ENCODE data around the gene ABO. TPM values are rescaled to one million over a fixed set of nuclear protein-coding genes. Genes with fewer than 3 reads are reported as not detected.

ABO gene
- total RNA-seq, 1 experiment from 2014 or later: 1.2 TPM

DNA sequence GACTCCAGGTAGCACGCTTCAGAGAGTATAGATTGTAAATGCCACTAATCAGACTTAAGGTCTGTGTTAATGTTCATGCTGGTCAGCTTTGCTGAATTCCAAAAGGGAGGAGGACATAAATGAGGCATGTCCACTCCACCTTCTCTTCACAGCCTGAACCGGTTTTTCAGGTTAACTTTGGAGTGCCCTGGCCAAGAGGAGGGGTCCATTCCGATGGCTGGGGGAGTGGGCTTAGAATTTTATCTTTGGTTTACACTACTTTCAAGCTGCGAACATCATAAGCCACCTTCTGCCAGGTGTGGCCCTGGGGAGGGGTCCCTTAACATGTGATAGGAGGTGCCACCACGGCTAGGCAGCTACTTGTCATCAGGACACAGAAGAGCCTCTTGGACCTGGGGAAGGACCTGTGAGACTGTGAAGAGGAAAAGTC is 24.2 kb downstream of the ABO start:
- Histone ChIP-seq H3K27ac (ENCODE audit: low read depth, low read length) (no peak overlapping the region), H3K9me3 (ENCODE audit: control insufficient read depth in 1 of 2, insufficient read depth in 1 of 2, low read depth in 1 of 2, low read length in 2 of 2) (no peaks in the 10 kb centered on the region), H3K36me3 (ENCODE audit: control insufficient read depth in 1 of 2, insufficient read depth in 2 of 2, low read length in 2 of 2) (no peaks in the 10 kb centered on the region), H3K79me2 (ENCODE audit: insufficient read depth, low read length) (no peaks in the 10 kb centered on the region), H3K4me3 (replicated peaks in 1 of 2; ENCODE audit: low read depth in 1 of 2, low read length in 2 of 2) (no peak overlapping the region), H3K9ac (ENCODE audit: low read length) (no peak overlapping the region), H3K4me1 (ENCODE audit: control insufficient read depth in 1 of 2, insufficient read depth in 2 of 2, low read length in 2 of 2) (peaks cover 31 to 36% of the 10 kb centered on the region in 2 experiments), H3K4me2 (ENCODE audit: low read length) (peak overlapping the region; percentile 55), H2AFZ (ENCODE audit: low read depth, low read length, poor library complexity, severe bottlenecking) (no peak overlapping the region), H3K27me3 (ENCODE audit: insufficient read depth, low read length) (no peaks in the 10 kb centered on the region), H3K9me2 (ENCODE audit: insufficient read depth) (no peaks in the 10 kb centered on the region), H4K20me1 (ENCODE audit: insufficient read depth) (no peaks in the 10 kb centered on the region)
- no peak for ATAC-seq
- CTCF ChIA-PET: interaction anchor here (0.9 kb wide), 1 partner anchor 12 kb away, joined by 4 read pairs; no protein-coding TSS in a partner anchor
- RAD21 ChIA-PET (ENCODE audit: low non-redundant PET in 1 of 2, low total read pairs in 2 of 2, uncharacterized antibody in 2 of 2, unreplicated experiment in 2 of 2): no interaction called here
- peak; percentile 57 for TF ChIP-seq SP1 (IDR thresholded peaks at IDR 0.05; ENCODE audit: low read depth)
- no peak for TF ChIP-seq ZNF274 (IDR thresholded peaks at IDR 0.05; ENCODE audit: low read depth, low read length)
- TF ChIP-seq, protein P1, sequence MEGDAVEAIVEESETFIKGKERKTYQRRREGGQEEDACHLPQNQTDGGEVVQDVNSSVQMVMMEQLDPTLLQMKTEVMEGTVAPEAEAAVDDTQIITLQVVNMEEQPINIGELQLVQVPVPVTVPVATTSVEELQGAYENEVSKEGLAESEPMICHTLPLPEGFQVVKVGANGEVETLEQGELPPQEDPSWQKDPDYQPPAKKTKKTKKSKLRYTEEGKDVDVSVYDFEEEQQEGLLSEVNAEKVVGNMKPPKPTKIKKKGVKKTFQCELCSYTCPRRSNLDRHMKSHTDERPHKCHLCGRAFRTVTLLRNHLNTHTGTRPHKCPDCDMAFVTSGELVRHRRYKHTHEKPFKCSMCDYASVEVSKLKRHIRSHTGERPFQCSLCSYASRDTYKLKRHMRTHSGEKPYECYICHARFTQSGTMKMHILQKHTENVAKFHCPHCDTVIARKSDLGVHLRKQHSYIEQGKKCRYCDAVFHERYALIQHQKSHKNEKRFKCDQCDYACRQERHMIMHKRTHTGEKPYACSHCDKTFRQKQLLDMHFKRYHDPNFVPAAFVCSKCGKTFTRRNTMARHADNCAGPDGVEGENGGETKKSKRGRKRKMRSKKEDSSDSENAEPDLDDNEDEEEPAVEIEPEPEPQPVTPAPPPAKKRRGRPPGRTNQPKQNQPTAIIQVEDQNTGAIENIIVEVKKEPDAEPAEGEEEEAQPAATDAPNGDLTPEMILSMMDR (IDR thresholded peaks at IDR 0.05 in 2 of 3, conservative IDR thresholded peaks at IDR 0.05 in 1 of 3; ENCODE audit: borderline replicate concordance in 1 of 3, insufficient read depth in 1 of 3, low read depth in 2 of 3, low read length in 2 of 3): no peak
- TF ChIP-seq EZH2phosphoT487 (IDR thresholded peaks at IDR 0.05; ENCODE audit: borderline replicate concordance): no peak
- TF ChIP-seq ZFX (IDR thresholded peaks at IDR 0.05): no peak
- TF ChIP-seq REST (IDR thresholded peaks at IDR 0.05; ENCODE audit: low read depth): no peak
- no peak for TF ChIP-seq CBX3 (IDR thresholded peaks at IDR 0.05; ENCODE audit: low read depth)
- TF ChIP-seq, protein P2, sequence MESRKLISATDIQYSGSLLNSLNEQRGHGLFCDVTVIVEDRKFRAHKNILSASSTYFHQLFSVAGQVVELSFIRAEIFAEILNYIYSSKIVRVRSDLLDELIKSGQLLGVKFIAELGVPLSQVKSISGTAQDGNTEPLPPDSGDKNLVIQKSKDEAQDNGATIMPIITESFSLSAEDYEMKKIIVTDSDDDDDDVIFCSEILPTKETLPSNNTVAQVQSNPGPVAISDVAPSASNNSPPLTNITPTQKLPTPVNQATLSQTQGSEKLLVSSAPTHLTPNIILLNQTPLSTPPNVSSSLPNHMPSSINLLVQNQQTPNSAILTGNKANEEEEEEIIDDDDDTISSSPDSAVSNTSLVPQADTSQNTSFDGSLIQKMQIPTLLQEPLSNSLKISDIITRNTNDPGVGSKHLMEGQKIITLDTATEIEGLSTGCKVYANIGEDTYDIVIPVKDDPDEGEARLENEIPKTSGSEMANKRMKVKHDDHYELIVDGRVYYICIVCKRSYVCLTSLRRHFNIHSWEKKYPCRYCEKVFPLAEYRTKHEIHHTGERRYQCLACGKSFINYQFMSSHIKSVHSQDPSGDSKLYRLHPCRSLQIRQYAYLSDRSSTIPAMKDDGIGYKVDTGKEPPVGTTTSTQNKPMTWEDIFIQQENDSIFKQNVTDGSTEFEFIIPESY (IDR thresholded peaks at IDR 0.05; ENCODE audit: extremely low read depth, insufficient replicate concordance, low read length): no peak
- TF ChIP-seq POLR2AphosphoS5 (IDR thresholded peaks at IDR 0.05; ENCODE audit: low read depth, low read length): no peak
- no TSS peak for BruUV-seq (replicated peaks)
- POLR2A ChIA-PET: no interaction called here
- no peak for DNase-seq (ENCODE audit: low read depth, low spot score)
- intact Hi-C loops (cut with micrococcal nuclease): loop anchor here (5.0 kb wide), 1 partner anchor 77 kb away; no protein-coding TSS in a partner anchor

Data from HCT116 (cell line).